DND-41 (cell line): ENCODE results near the gene CFL1.

ENCODE experiments used
- EZH2 ChIP-seq: IDR thresholded peaks from 3 replicates; pipeline ENCODE4 v1.6.1; 2012; ENCODE audit warnings: borderline replicate concordance, low read depth, mild to moderate bottlenecking, moderate library complexity, low read length, inconsistent platforms; ENCODE audit not compliant: severe bottlenecking
- TF ChIP-seq, protein P1 (sequence below): IDR thresholded peaks from 2 replicates; pipeline ENCODE4 v1.5.1; 2012; ENCODE audit warnings: borderline replicate concordance, low read length, moderate library complexity, mild to moderate bottlenecking; ENCODE audit not compliant: poor library complexity, severe bottlenecking; ENCODE audit errors: extremely low read depth

DNA sequence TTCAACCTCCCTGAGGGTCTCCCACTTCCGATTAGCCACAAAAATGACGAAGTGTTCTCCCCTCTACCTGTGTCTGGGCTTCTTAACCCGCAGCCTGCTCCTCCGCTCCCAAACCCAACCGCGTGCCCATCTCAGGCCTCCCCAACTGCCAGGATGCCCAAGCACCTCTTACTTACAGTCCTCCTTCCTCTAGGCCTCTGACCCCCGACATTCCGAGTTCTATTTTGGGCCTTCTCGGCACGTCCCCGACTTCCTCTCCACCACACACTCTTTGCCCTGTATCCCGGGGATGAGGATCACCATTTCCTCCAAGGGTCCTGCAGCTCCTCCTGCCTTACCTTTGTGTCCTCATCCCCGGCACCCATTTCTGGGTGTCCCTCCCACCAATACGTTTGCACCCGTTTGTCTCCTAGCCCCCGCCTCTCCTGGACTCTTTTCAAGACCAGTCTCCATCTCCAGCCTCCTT lies 1.9 kb upstream of the CFL1 start:
- TF ChIP-seq, protein P1, sequence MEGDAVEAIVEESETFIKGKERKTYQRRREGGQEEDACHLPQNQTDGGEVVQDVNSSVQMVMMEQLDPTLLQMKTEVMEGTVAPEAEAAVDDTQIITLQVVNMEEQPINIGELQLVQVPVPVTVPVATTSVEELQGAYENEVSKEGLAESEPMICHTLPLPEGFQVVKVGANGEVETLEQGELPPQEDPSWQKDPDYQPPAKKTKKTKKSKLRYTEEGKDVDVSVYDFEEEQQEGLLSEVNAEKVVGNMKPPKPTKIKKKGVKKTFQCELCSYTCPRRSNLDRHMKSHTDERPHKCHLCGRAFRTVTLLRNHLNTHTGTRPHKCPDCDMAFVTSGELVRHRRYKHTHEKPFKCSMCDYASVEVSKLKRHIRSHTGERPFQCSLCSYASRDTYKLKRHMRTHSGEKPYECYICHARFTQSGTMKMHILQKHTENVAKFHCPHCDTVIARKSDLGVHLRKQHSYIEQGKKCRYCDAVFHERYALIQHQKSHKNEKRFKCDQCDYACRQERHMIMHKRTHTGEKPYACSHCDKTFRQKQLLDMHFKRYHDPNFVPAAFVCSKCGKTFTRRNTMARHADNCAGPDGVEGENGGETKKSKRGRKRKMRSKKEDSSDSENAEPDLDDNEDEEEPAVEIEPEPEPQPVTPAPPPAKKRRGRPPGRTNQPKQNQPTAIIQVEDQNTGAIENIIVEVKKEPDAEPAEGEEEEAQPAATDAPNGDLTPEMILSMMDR = no peak
- no peak for TF ChIP-seq EZH2
